SK-N-MC (cell line): ENCODE measurements around the gene ST8SIA4.

Source experiments
- EZH2 ChIP-seq: fragments of 200-600 bp; sonication (generic); IDR thresholded peaks from one replicate; pipeline ENCODE4 v1.6.1; 2017; ENCODE audit warnings: antibody characterized with exemption
- POLR2AphosphoS5 ChIP-seq: IDR thresholded peaks from 2 replicates; pipeline ENCODE4 v1.6.1; 2012; ENCODE audit warnings: mild to moderate bottlenecking, low read depth, low read length, borderline replicate concordance

DNA sequence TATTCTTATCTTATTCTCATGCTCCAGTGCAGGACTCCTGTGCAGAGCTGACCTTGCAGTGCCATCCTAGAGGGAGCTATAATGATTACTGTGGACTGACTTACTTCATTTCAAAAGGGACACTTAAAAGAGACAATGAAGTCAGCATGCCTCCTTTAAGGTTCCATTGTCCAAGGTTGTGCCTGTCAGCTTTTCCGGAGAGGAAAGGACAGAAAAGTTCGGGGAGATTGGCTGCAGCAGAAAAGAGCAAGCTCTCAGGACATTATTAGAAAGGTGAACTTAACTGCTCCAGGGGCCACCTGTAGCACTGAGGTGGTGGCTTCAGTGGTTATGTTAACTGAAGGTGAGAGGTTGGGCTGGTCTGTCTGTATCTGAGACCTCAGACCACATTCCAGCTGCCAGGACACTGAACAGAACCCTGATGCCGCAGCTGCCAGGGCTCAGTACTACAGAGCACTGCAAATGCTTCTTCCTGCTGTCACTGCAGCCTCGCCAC lies 112.9 kb downstream of the ST8SIA4 start:
- TF ChIP-seq POLR2AphosphoS5 (no peak), EZH2 (no peak)
